Cardiac muscle cell (in vitro differentiated cells and primary cell): ENCODE results near the gene TRIM31. TPM values are rescaled to one million over a fixed set of nuclear protein-coding genes. Genes with fewer than 3 reads are reported as not detected.

Experiments used
- DNase-seq, 2 donors: peaks; one replicate each; pipeline versions ENCODE4 v3.0.0 to v3.0.0-alpha.2; 2010 to 2017; ENCODE audit warnings: low read depth in 1 of 2, low spot score in 1 of 2
- H3K27ac ChIP-seq: fragments of 200-600 bp; sonication (generic); 2 replicates; pipeline ENCODE4 v1.5.1; 2016
- H3K27me3 ChIP-seq: fragments of 200-600 bp; sonication (generic); 2 replicates; pipeline ENCODE4 v1.6.0; 2016; ENCODE audit warnings: control low read depth
- H3K36me3 ChIP-seq: fragments of 200-600 bp; sonication (generic); 2 replicates; pipeline ENCODE4 v1.5.1; 2016; ENCODE audit warnings: control low read depth
- H3K4me1 ChIP-seq: fragments of 200-600 bp; sonication (generic); 2 replicates; pipeline ENCODE4 v1.8.1; 2017; ENCODE audit warnings: low read depth, mild to moderate bottlenecking, mixed run types
- H3K4me3 ChIP-seq: fragments of 200-600 bp; sonication (generic); 2 replicates; pipeline ENCODE4 v1.5.1; 2016; ENCODE audit warnings: mild to moderate bottlenecking
- H3K9me3 ChIP-seq: fragments of 200-600 bp; sonication (generic); 2 replicates; pipeline ENCODE4 v1.5.1; 2017; ENCODE audit warnings: low read depth, mild to moderate bottlenecking, control low read depth
- CTCF ChIP-seq: IDR thresholded peaks from 2 replicates; pipeline ENCODE4 v1.5.1; 2012; ENCODE audit warnings: low read depth, mild to moderate bottlenecking, low read length
- polyA plus RNA-seq: library from polyadenylated mRNA; unstranded; fragments of >200 nt; fragmentation: Nextera tagmentation; extraction: Ambion mirVana; gene quantifications from 2 replicates; pipeline ENCODE4 v1.2.1, GENCODE V29; 2016
- total RNA-seq: library from RNA; depleted of rRNA; stranded (reverse); fragments of >200 nt; gene quantifications from 2 replicates; pipeline ENCODE4 v1.2.3, GENCODE V29; 2016

Gene TRIM31
- total and polyA plus RNA-seq, 2 experiments from 2014 or later, result not detected

- peak in 1 of 2 donors; percentile 7 for DNase-seq
- H3K36me3 ChIP-seq, result no peaks in the 10 kb centered on the region
- H3K4me1 ChIP-seq, result no peaks in the 10 kb centered on the region
- no peak overlapping the region for H3K27ac ChIP-seq
- H3K4me3 ChIP-seq, result peak overlapping the region; percentile 9
- H3K27me3 ChIP-seq, result peaks cover 98% of the 10 kb centered on the region
- no peaks in the 10 kb centered on the region for H3K9me3 ChIP-seq
- TF ChIP-seq CTCF, result no peak
Measured at GRCh38 chr6:30100585-30101443, 12.1 kb downstream of the TRIM31 start.

GRCh38 chr6:30100154-30100553 lies 12.7 kb downstream of the TRIM31 start:
- TF ChIP-seq CTCF, result no peak
- Histone ChIP-seq H3K27me3 (peaks cover 98% of the 10 kb centered on the region), H3K4me3 (no peak overlapping the region), H3K4me1 (no peaks in the 10 kb centered on the region), H3K9me3 (no peaks in the 10 kb centered on the region), H3K36me3 (no peaks in the 10 kb centered on the region), H3K27ac (no peak overlapping the region)
- no peak for DNase-seq

GRCh38 chr6:30097902-30098768 lies 14.8 kb downstream of the TRIM31 start:
- no peak for TF ChIP-seq CTCF
- Histone ChIP-seq H3K4me1 (no peaks in the 10 kb centered on the region), H3K36me3 (no peaks in the 10 kb centered on the region), H3K27me3 (peaks cover 98% of the 10 kb centered on the region), H3K4me3 (no peak overlapping the region), H3K27ac (no peak overlapping the region), H3K9me3 (no peaks in the 10 kb centered on the region)
- no peak for DNase-seq

GRCh38 chr6:30096829-30097228 lies 16.1 kb downstream of the TRIM31 start:
- Histone ChIP-seq H3K4me3 (no peak overlapping the region), H3K36me3 (no peaks in the 10 kb centered on the region), H3K27me3 (peaks cover 92% of the 10 kb centered on the region), H3K4me1 (no peaks in the 10 kb centered on the region), H3K9me3 (no peaks in the 10 kb centered on the region), H3K27ac (no peak overlapping the region)
- TF ChIP-seq CTCF, result no peak
- no peak for DNase-seq

DNA sequence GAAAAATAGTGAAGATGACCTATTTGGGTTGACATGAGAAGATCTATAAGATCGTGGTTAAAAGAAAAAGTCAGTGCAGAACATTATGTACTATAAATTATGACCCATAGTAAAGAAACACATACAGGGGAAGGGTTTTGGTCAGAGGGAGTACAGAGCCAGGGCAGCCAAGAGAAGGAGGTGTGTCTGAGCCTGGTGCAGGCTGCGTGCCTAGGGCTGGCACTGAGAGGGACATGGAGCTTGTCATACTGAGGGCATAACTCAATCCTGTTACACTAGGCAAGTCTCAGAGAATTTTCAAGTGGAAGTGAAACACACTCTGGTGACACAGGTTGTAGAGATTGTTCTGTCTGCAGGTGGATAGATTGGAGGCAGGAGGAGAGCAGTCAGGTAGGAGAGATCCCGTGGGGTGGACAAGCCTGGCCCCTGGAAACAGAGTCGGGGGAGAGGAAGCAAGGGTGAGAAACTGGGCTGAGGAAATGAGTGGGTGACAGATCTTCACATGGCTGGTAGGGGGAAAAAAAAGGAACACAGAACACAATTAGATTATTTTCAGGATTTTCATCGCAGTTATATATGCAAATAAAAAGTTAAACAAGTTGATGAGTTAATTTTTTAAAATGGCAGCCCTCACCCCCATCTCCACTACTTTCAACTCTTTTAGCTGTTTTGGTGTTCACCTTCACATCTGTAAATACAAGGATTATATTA lies 18.8 kb downstream of the TRIM31 start:
- H3K27me3 ChIP-seq, result peaks cover 79% of the 10 kb centered on the region
- TF ChIP-seq CTCF, result no peak
- H3K4me1 ChIP-seq, result no peaks in the 10 kb centered on the region
- H3K4me3 ChIP-seq, result no peak overlapping the region
- no peak overlapping the region for H3K27ac ChIP-seq
- H3K36me3 ChIP-seq, result no peaks in the 10 kb centered on the region
- no peaks in the 10 kb centered on the region for H3K9me3 ChIP-seq
- no peak for DNase-seq
